ENCODE measurements around the gene GBF1. TPM values are rescaled to one million over a fixed set of nuclear protein-coding genes. Genes with fewer than 3 reads are reported as not detected.
"Not testable (repeated sequence)": the region's sequence is repeated elsewhere in the genome, so short reads cannot be mapped to it uniquely, and the experiment has no call there.

The GBF1 gene, protein sequence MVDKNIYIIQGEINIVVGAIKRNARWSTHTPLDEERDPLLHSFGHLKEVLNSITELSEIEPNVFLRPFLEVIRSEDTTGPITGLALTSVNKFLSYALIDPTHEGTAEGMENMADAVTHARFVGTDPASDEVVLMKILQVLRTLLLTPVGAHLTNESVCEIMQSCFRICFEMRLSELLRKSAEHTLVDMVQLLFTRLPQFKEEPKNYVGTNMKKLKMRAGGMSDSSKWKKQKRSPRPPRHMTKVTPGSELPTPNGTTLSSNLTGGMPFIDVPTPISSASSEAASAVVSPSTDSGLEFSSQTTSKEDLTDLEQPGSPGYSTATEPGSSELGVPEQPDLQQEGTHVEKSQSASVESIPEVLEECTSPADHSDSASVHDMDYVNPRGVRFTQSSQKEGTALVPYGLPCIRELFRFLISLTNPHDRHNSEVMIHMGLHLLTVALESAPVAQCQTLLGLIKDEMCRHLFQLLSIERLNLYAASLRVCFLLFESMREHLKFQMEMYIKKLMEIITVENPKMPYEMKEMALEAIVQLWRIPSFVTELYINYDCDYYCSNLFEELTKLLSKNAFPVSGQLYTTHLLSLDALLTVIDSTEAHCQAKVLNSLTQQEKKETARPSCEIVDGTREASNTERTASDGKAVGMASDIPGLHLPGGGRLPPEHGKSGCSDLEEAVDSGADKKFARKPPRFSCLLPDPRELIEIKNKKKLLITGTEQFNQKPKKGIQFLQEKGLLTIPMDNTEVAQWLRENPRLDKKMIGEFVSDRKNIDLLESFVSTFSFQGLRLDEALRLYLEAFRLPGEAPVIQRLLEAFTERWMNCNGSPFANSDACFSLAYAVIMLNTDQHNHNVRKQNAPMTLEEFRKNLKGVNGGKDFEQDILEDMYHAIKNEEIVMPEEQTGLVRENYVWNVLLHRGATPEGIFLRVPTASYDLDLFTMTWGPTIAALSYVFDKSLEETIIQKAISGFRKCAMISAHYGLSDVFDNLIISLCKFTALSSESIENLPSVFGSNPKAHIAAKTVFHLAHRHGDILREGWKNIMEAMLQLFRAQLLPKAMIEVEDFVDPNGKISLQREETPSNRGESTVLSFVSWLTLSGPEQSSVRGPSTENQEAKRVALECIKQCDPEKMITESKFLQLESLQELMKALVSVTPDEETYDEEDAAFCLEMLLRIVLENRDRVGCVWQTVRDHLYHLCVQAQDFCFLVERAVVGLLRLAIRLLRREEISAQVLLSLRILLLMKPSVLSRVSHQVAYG (N-terminal part only)
- 10 to 100 TPM; 49.5 to 58.4 (median 53.6) TPM for polyA plus RNA-seq (ENCODE audit: insufficient read length in 3 of 3)
- long read RNA-seq, donor 1, result 0 reads
- long read RNA-seq, donor 2, partial matches to known transcripts, result 47 of 47 reads
- long read RNA-seq, donor 2, other reads (novel, unspliced or antisense), result 0 of 47 reads
- long read RNA-seq, donor 3, partial matches to known transcripts, result 6 of 6 reads
- long read RNA-seq, donor 3, other reads (novel, unspliced or antisense), result 0 of 6 reads
- long read RNA-seq, donor 4, result 0 reads
- long read RNA-seq, donor 5, result 0 reads
- long read RNA-seq, donor 6, result 0 reads
- long read RNA-seq, donor 7, result 0 reads
- long read RNA-seq, donor 8, result 0 reads
- long read RNA-seq, donor 9, partial matches to known transcripts, result 53 of 53 reads
- long read RNA-seq, donor 9, other reads (novel, unspliced or antisense), result 0 of 53 reads
- long read RNA-seq, donor 10, result 0 reads
- long read RNA-seq, donor 11, result 0 reads
- long read RNA-seq, donor 12, partial matches to known transcripts, result 53 of 53 reads
- long read RNA-seq, donor 12, other reads (novel, unspliced or antisense), result 0 of 53 reads
- long read RNA-seq, donor 13, result 0 reads
- long read RNA-seq, donor 14, result 0 reads
- long read RNA-seq, donor 15, partial matches to known transcripts, result 77 of 77 reads
- long read RNA-seq, donor 15, other reads (novel, unspliced or antisense), result 0 of 77 reads
- long read RNA-seq, donor 16, full-length matches to known transcripts, result 1 of 1 reads
- long read RNA-seq, donor 16, partial matches to known transcripts, result 0 of 1 reads
- long read RNA-seq, donor 16, other reads (novel, unspliced or antisense), result 0 of 1 reads

DNA sequence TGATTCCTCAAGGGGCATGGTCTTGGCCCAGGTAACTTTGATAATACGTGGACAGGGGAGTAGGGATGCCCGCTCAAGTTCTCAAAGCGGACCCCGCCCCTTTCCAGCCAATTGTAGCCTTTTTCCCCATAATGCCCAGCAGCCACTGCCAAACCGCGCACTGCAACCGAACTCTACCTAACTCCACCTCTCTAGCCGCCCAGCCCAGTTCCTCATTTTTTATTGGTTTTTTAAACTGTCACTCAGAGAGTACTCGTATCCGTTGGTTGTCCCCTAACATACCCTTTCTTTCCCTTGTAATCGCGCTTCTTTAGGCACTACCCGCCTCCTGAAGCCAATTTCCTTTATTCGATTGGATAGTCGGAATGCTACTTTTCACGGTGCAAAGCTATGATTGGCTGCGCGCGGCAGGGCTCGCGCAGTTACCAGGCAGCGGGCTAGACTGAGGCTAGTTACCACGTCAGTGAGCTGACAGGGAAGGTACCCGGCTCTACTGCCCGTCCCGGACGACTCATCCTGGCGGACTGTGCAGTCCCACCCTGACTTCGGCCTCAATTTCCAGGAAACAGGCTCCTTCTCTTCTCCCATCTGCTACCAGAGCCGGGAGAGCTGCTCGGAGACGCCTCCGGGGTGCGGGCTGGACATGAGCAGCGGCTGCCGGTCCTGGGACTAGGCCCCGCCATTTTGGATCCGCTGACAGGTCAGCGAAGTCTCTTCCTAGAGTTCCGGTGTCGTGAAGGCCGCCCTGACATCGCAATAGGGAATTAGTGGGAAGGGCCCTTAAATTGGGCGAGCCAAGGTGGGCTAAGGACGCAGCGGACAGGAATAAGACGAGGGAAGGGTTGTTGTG lies at the start of gene GBF1:
TSS of gene GBF1 (plus strand) at position 451 of the 850 bp plus-strand sequence. CDS start 13,407 bp downstream, outside the sequence.
- DNase-seq, result peak; percentile 100

DNA sequence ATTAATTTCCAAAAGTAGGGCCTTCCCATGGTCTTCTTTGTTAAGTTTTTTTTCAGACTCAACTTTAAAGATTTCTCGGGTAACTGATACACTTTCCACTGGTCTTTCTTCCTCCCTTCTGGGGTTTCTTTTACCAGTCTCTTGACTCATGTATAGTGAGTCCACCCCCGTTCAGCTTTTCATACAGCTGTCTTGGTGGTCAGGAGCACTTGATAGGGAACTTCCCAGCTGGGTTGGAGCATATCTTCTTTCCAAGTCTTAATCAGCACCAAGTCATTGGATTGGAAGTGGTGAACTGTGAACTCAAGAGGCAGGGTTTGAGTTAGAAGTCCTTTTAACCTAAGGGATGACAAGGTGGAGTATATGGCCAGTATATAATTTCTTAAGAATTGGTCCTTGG lies 48.4 kb upstream of the GBF1 start:
- no peak for DNase-seq

DNA sequence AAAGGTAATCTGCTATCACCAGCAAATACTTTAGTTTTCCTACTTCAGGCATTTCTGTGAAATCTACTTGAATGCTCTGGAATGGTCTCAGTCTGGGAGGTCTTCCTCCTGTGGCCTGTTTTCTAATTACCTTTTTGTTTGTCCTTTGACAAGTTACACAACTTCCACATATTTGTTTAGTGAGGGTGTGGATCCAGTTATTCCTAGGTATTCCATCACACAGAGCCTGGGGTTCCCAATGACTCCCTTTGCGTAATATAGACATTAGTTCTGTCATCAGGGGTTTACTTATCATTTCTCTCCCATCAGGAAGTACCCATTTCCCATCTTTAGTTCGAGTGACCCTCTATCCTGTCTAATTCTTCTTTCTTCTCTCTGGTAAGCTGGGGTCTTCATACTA lies 47.3 kb upstream of the GBF1 start:
- no peak for DNase-seq

DNA sequence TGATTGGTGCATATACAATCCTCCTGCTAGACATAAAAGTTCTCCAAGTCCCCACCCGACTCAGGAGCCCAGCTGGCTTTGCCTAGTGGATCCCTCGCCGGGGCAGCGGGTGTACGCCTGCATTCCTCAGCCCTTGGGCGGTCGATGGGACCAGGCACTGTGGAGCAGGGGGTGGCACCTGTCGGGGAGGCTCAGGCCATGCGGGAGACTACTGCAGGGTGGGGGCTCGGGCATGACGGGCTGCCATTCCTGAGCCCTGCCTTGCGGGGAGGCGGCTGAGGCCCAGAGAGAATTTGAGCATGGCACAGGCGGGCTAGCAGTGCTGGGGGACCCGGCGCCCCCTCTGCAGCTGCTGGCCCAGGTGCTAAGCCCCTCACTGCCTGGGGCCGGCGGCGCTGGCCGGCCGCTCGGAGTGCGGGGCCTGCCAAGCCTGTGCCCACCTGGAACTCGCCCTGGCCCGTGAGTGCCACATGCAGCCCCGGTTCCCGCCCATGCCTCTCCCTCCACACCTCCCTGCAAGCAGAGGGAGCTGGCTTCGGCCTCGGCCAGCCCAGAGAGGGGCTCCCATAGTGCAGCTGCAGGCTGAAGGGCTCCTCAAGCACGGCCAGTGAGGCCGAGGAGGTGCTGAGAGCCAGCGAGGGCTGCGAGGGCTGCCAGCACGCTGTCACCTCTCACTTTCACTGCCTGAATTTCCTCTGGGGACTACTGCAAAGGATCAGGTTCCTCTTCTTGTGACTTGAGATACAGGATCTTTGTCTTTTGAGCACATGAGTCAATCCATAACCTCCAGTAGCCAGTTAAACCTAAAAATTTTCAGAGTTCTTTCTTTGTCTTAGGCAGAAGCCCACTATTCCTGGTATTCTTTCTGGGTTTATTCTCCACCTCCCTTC lies 44.3 kb upstream of the GBF1 start:
- DNase-seq, result no peak

DNA sequence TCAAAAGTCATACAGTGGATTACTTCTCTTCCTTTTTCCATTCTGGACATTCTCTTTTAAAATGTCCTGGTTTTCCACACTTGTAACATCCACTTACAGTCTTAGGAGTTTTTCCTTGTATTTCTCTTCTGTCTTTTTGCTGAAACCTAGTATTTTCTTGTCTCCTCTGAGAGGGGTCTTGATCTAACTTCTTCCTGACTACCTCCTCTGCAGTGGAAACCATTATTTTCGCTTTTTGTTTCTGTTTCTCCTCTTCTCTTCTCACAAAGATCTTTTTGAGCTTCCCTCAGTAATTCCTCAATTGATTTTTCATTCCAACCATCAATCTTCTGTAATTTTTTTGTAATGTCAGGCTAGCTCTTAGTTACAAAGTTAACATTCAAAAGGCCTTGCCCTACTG lies 42.9 kb upstream of the GBF1 start:
- DNase-seq, result no peak

DNA sequence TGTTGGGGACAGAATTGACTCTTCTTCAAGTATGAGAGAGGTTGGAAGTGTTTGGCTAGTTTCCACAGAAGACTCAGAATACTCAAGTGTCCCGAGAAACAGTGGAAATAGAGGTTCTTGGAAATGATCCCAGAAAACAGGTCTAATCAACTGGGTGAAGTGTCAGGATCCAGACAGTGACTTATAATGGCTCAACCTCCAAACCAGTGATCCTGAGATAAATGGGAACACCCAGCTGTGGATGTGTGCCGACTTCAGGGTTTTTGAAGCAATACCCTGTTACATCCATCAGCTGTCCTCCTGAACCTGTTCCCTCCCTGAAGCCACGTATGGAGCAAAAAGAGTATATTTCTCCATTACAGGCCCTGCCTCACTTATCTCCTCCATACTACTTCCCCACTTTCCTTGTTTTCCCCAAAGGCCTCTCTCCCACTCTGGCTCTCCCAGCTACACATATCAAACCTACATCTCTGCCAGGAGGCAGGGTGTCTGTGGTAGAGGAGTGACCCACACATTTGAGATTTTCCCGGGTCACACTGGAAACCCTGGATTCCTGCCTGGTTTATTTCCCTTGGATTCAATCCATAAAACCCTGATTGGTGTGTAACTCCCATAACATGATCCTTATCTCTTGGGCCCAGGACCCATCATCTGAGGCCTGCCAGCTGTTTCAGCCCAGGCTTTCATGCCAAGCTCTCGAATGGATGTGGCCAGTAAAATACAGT lies 36.9 kb upstream of the GBF1 start:
- no peak for DNase-seq

DNA sequence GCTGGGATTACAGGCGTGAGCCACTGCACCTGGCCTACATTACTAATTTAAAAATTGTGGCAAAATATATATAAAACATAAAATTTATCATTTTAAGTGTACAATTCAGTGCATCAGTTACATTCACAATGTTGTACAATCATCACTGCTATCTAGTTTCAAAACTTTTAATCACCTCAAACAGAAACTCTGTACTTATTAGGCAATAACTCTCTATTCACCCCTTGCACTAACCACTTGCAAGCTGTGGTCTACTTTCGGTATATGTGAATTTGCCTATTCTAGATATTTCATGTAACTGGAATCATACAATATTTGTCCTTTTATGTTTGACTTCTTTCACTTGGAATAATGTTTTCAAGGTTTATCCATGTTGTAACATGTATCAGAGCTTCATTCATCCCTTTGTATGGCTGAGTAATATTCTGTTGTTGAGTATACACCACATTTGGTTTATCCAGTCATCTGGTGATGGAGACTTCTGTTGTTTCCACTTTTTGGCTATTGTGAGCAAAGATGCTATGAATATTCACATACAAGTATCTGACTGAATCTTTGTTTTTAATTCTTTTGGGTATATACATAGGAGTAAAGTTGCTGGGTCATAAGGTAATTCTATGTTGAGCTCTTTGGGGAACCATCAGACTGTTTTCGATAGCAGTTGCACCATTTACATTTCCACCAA lies 33.6 kb upstream of the GBF1 start:
- DNase-seq, result no peak

DNA sequence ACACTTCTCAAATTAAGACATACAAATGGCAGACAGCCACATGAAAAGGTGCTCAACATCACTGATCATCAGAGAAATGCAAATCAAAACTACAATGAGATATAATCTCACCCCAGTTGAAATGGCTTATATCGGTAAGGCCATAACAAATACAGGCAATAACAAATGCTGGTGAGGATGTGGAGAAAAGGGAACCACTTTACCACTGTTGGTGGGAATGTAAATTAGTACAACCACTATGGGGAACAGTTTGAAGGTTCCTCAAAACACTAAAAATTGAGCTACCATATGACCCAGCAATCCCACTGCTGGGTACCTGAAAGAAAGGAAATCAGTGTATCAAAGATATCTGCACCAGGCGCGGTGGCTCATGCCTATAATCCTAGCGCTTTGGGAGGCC lies 31.7 kb upstream of the GBF1 start:
- DNase-seq, result not testable (repeated sequence)

DNA sequence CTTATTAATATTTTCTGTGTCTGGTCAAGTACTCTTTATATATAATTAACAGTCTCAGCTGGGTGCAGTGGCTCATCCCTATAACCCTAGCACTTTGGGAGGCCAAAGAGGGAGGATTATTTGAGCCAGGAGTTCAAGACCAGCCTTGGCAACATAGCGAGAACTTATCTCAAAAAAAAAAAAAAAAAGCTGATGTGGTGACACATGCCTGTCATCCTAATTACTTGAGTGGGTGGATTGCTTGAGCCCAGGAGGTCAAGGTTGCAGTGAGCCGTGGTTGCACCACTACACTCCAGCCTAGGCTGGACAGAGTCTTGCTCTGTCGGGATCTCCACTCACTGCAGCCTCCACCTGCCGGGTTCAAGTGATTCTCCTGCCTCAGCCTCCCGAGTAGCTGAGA lies 26.0 kb upstream of the GBF1 start:
- DNase-seq, result no peak

DNA sequence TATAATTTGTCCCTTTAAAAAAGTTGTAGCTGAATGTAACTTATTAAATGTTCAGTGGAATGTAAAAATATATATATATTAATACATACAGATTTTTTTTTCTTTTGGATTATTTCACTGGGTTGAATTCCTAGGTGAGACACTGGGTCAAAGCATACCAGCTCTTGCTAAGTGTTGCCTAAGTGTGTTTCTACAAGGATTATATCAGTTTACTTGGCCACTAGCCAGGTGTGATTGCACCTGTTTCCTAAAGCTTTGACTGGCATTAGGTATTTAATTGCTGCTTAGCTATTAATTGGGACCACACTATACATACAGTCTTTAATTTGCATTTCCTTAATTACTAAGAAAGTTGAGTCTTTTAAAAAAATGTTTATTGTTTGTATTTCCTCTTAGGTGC lies 24.7 kb upstream of the GBF1 start:
- DNase-seq, result no peak

DNA sequence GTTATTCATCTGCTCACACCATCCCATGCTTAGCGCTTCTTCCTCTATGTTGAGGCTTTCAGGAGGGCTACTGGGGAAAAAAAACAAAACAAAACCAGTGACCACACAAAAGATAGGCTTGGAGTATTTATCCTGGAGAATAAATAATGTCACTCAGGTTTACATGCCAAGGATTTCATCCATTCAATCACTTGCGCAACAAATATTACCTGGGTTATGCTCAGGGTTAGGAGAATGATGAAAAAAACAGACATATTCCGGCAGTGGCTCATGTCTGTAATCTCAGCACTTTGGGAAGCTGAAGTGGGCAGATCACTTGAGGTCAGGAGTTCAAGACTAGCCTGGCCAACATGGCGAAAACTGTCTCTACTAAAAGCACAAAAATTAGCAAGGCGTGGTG lies 22.5 kb upstream of the GBF1 start:
- DNase-seq, result no peak

DNA sequence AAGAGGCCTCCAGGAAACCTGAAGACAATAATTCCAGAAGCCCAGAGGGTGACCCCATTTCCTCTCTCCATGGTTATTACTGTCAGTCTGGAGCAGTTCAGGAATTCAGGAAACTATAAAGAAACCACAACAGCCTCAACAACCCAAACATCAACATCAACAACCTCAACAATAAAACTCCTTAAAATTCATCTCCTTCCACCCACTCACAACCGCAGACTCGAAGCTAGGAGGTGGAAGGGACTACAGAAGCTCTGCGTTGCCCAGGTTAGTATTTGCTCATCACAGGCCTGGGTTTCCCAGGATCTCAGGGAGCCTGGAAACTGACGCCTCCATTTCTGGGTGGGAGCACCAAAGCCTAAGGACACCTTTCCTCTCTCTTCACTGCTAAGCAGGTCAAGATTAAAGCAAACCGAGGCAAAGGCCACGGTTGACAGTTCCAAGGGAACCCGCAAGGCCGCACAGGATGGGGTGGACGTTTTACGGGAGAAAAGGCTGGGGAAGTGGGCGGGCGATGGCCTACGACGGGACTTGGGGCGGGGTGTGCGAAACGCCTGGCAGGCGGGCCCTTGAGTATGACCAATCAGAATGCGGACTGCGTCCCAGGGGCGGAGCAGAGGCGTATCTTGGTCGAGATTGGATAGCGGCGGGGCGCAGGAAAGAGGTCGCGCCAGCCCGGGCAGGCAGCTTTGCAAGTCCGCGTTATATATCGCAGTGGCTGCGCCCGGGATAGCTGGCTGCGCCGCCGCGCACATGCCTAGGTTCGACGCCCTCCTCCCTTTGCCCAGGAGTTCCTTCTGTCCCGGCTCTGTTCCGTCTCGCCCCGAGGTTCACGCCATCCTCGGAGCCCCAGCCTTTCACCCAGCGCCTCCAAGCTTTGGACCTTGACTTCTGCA lies 19.4 kb upstream of the GBF1 start, which contains the start of gene ELOVL3:
TSS of gene ELOVL3 (plus strand) at position 654 of the 896 bp plus-strand sequence. CDS start 250 bp downstream, outside the sequence.
- DNase-seq, result peak; percentile 94

DNA sequence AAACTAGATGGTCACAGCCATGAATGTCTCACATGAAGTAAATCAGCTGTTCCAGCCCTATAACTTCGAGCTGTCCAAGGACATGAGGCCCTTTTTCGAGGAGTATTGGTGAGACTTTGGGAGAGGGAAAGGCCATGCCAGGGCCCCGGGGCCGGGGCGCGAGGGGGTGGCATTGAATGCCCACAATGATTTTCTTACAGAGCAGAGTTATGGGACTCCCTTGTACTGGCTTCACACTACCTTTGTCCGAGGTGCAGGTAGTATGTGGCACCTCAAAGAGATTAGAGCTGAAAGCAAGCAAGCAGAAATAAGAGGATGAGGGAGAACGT lies 18.8 kb upstream of the GBF1 start:
- no peak for DNase-seq

DNA sequence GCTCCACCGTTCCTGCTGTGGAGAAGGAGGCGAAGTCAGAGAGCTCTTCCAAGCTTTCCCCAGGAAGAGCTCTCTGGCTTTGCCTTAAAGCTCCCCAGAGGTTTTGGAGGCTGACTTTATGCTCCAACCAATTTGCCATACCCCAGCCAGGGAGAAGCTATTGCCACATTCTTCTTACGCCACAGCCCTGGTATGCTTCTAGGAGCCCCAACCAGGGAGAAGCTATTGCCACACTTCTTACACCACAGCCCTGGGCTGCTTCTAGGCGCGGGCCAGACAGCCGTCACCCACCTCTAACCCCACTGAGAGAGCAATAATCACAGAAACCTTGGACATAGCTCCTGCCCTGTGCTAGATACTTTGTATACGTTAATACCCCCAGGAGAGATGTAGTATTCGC lies 18.3 kb upstream of the GBF1 start:
- DNase-seq, result no peak

DNA sequence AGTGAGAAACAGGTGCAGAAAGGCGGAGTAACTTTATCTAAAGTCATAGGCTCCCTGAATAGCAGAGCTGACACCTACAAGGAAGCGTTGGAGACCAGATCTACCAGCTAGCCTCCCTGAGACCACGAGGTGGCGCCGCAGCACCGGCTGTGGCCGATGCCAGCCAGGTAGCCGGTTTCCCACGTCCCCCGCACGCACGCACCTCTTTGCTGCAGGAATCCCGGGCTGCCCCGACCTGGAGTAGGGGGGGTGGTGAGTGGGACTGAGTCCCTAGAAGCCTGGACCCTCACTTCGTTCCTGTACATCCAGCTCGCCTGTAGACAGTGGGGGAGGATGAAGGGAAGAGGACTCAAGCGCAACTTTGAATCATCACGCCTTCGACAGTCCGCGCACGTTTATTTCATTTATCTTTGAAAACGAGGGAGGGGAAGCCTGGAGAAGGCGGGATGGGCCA lies 15.5 kb upstream of the GBF1 start:
- DNase-seq, result no peak
